HPDE6-E6E7 (cell line): ENCODE measurements around the gene SHISA4.
"Not testable (repeated sequence)": the region's sequence is repeated elsewhere in the genome, so short reads cannot be mapped to it uniquely, and the experiment has no call there.

Experiments
- DNase-seq: peaks from one replicate; pipeline ENCODE4 v3.0.0; 2011; ENCODE audit warnings: missing footprints; ENCODE audit errors: extremely low spot score

The SHISA4 gene

DNA sequence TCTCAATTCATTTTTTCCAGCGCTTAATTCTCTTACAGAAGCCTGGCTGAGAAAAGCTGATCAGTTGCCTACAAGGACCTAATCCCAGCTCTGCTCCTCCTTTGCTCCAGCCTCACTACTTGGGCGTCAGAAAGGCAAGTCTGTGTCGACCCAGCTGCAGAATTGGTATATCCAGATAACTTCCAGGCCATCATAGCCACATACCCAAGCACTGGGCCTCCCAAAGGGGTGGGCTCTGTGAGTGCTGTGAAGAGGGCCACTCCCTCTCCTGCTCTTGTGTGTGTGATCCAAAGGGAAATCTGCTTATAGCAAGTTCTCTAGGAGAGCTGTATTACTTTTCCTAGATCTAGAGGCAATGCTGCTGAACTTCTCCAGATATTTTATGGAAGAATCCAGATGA, 39.6 kb downstream of the SHISA4 start:
- no peak for DNase-seq

DNA sequence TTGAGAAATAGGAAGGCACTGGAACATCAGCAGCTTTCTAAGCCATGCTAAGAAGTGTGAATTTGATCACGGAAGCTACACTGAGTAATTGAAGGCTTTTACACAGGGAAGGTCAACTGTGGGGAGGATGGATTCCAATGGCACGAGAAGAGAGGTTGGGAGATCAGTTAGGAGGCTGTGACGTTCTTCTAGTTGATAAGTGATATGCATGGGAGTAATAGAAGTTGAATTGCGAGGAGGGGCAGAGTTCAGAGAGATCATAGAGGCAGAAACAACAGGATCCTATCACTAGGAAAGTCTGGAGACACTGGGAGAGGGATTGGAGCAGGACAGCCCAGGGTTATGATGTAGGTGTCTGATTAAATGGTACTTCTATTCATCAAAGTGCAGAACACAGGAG, 41.4 kb downstream of the SHISA4 start:
- DNase-seq: no peak

DNA sequence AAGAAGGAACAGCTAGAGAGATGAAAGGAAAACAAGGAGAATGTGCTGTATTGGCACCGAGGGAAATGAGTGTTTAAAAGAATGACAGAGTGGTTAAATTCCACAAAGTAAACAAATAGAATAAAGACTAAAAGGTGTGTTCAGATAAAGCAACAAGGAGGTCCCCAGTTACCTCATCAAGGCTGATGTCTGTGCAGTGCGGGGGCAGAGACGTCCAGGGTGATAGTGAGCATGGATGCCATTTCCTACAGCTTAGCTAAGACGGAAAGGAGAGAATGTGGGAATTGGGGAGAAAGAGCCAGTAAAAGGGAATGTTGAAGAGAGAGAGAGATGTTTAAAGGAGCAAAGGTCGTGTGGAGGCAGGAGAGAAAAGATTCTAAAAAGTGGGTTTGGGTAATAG, 42.1 kb downstream of the SHISA4 start:
- DNase-seq: no peak

DNA sequence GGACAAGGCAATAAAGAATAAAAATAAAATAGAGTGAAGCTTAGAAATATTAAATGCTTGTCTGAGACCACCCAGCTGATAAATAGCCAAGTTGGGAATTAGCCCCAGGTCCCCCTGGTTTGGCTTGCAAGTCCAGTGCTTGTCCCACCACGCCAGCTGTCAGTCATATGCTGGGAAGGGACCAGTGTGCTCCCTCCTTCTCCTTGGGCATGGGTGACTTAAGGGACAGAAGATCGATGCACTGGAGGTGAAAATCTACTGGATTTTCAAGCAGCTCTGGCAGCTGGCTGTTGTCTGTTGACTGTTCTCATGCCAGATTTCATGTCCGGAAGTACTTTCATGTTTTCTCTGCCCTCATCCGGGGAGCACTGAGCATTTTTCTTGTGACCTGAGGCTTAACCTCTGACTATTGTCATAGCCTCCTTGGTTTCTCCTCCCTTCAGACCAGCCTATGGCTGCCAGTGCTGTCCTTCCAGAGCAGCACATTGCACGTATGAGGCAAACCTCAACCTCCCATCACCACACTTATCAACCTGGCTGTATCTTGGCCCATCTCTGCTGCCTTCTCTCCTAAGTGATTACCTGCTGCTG, 45.2 kb downstream of the SHISA4 start:
- DNase-seq: no peak

DNA sequence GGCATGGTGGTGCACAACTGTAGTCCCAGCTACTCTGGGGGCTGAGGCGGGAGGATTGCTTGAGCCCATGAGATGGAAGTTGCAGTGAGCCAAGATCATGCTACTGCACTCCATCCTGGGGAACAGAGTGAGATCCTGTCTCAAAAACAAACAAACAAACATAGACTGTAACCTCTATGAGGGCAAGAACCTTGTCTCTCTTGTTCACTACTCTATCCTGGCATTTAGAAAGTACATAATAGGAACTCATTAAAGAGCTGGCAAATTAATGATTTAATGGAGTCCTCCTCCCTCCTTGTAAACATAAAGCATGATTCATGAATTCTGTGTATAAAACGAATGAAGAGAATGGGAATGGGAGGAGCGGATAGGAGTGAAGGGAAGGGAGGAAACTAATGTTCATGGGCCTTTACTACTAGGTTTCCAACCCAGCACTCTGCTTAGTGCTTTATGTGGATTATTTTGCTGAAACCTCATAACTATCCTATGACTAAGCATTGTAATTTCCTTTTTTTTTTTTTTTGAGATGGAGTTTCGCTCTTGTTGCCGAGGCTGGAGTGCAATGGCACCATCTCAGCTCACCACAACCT, 49.0 kb downstream of the SHISA4 start:
- no peak for DNase-seq

DNA sequence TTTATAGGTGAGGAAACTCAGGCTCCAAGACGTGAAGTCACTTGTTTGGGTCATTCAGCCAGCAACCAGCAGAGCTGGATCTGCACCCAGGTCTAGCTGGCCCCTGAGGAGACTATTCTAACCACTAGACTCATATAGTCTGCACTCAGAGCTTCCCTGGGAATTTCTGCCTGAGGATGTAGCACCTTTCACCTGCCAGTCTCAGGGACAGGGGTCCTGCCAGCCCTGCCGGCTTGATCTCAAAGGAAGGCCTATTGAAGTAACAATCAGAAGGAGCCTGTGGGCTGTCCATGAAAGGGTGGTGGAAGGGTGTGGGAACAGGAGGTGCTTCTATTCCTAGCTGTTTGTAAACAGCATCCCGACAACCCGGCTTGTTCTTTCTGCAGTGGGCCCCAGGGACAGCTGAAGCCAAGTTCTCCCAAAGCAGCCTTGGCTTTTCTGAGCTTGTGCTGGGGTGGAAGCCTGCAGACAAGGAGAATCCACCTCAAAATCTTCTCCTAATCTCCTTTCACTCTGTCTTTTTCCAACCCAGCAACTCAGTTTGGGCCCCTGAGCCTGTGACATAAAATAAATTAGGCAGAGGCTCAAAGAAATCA, 49.8 kb downstream of the SHISA4 start:
- DNase-seq: no peak

DNA sequence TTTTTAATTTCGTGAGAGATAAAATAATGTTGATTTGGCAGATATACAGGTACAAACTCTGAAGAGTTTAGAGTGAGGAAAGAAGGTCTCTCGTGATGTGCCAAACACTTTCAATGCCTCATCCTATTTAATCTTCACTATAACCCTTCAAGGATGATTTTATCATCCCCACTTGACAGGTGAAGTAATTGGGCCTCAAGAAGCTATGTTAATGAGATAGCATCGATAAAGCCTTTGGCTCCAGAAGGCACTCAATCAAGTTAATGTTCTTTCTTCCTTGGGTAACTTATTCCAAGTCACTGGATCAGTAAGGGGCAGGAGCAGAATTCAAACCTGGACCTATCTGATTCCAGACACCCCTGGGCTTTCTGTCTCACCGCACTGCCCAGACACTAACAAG, 50.5 kb downstream of the SHISA4 start:
- DNase-seq: no peak

DNA sequence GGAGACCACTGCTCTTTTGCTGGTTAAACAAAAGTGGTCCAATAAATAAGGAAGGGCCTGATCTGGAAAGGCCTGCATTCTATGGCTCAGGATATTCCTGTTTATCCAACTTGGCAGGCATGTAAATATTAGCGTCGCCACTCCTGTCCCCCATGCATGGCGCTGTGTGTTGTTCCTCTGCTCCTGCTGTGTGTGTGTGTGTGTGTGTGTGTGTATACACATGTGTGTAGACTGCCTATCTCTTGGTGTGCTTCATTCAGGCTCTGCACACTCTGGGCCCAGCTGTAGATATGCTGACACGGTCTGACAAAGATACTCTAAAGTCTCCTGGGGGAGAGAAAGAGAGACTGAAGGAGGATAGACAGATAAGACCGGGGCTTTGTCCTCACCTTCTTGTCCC, 50.9 kb downstream of the SHISA4 start:
- DNase-seq: no peak

DNA sequence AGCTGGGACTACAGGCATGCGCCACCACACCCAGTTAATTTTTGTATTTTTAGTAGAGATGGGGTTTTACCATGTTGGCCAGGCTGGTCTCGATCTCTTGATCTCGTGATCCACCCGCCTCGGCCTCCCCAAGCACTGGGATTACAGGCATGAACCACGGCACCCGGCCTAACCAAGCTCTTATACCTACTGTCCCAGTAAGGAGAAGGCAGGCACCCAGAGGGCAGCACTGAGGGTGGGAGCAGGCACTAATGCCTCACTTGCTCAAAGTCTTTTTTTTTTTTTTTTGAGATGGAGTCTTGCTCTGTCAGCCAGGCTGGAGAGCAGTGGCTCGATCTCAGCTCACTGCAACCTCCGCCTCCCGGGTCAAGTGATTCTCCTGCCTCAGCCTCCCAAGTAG, 51.6 kb downstream of the SHISA4 start:
- DNase-seq: not testable (repeated sequence)

DNA sequence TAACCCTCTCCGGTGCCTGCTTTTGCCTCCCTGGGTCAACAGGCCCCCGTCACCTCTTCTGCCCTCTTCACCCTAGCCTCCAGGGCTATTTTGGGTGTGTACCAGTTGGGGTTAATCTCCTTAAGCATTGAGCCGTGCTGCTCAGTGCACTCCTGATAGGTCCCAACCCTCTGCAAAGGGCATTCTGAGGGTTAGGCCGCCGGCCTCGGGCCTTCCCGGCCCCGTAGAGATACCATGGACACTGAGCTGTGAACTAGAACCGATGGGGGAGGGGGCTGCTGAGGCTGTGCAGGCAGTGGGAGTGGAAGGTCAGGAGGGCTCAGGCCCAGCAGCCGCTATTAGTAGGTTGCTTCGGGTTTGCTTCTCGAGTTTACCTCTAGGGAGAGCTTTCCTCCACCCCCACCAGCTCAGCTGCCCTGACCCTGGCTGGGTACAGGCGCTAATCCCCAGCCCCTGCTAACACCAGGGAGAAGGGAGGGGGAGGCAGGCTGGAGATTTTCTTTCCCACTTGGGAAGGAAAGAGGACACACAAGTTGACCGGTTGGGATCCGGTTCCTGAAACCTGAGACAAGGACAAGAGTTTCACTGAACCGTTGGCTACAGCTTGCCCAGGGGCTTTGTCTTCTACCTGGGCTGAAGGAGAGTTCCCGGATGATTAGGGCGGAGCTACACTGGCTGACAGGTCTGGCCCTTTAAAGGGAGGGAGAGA, 52.9 kb downstream of the SHISA4 start:
- DNase-seq: no peak

DNA sequence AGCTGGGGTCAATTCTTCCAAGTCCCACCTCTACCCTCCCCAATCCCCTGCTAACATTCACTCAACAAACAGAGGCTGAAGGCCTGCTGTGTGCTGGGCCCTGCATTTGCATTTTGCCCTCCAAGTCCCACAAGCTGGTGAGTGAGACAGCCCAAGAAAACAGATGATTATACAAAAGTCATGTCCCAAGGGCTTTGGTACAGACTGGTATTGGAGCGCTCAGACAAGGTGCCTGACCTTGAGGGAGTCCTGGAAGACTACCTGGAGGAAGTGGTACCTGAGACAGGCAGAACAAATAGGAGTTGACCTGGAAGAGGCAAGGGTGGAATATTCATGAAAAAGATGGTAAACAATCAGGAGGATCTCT, 53.4 kb downstream of the SHISA4 start:
- DNase-seq: no peak
